Measurements from ENCODE around the gene FAU.
A peak's percentile ranks its signal among the peaks of the same experiment; 100 is the strongest.

The FAU gene

GRCh38 chr11:65111744-65112545, 10.0 kb downstream of the FAU start, which contains the start of gene TM7SF2:
TSS of gene TM7SF2 (plus strand) at chr11:65111872. CDS start at chr11:65112016, 144 bp downstream.
- no peak for TF ChIP-seq CTCF (IDR thresholded peaks at IDR 0.05; ENCODE audit: low read depth, low read length)
- Histone ChIP-seq H3K27me3 (no peaks in the 10 kb centered on the region), H3K4me3 (ENCODE audit: low read depth, low read length) (peak within 1 kb of the TSS; percentile 69), H3K9me3 (no peaks in the 10 kb centered on the region), H3K4me1 (peaks cover 5% of the 10 kb centered on the region), H3K36me3 (peaks cover 10% of the 10 kb centered on the region)
- DNase-seq = peak; percentile 94

GRCh38 chr11:65111159-65111743, 10.7 kb downstream of the FAU start:
- Histone ChIP-seq H3K4me1 (peaks cover 5% of the 10 kb centered on the region), H3K36me3 (peaks cover 7% of the 10 kb centered on the region), H3K4me3 (ENCODE audit: low read depth, low read length) (no peak overlapping the region), H3K27me3 (no peaks in the 10 kb centered on the region), H3K9me3 (no peaks in the 10 kb centered on the region)
- no peak for DNase-seq
- no peak for TF ChIP-seq CTCF (IDR thresholded peaks at IDR 0.05; ENCODE audit: low read depth, low read length)

GRCh38 chr11:65110354-65110861, 11.5 kb downstream of the FAU start:
- H3K27me3 ChIP-seq = no peaks in the 10 kb centered on the region
- peaks cover 5% of the 10 kb centered on the region for H3K4me1 ChIP-seq
- peak; percentile 77 for TF ChIP-seq CTCF (IDR thresholded peaks at IDR 0.05; ENCODE audit: low read depth, low read length)
- no peak overlapping the region for H3K4me3 ChIP-seq (ENCODE audit: low read depth, low read length)
- no peaks in the 10 kb centered on the region for H3K9me3 ChIP-seq
- H3K36me3 ChIP-seq = peaks cover 5% of the 10 kb centered on the region
- DNase-seq = peak; percentile 81

- peaks cover 5% of the 10 kb centered on the region for H3K36me3 ChIP-seq
- H3K27me3 ChIP-seq = no peaks in the 10 kb centered on the region
- no peak for TF ChIP-seq CTCF (IDR thresholded peaks at IDR 0.05; ENCODE audit: low read depth, low read length)
Observed at GRCh38 chr11:65109231-65110198, 12.4 kb downstream of the FAU start.

GRCh38 chr11:65108469-65109123, 13.3 kb downstream of the FAU start:
- Histone ChIP-seq H3K4me3 (ENCODE audit: low read depth, low read length) (no peak overlapping the region), H3K9me3 (no peaks in the 10 kb centered on the region), H3K27me3 (no peaks in the 10 kb centered on the region), H3K36me3 (peaks cover 5% of the 10 kb centered on the region), H3K4me1 (peaks cover 5% of the 10 kb centered on the region)
- DNase-seq = no peak
- TF ChIP-seq CTCF (IDR thresholded peaks at IDR 0.05; ENCODE audit: low read depth, low read length) = no peak

More at GRCh38 chr11:65109231-65110198, 12.4 kb downstream of the FAU start:
- Histone ChIP-seq H3K4me1 (peaks cover 5% of the 10 kb centered on the region), H3K4me3 (ENCODE audit: low read depth, low read length) (no peak overlapping the region), H3K9me3 (no peaks in the 10 kb centered on the region)
- DNase-seq = no peak
